Measurements from ENCODE around the gene RIOK3.
"Not testable (repeated sequence)": the region's sequence is repeated elsewhere in the genome, so short reads cannot be mapped to it uniquely, and the experiment has no call there.

The RIOK3 gene

DNA sequence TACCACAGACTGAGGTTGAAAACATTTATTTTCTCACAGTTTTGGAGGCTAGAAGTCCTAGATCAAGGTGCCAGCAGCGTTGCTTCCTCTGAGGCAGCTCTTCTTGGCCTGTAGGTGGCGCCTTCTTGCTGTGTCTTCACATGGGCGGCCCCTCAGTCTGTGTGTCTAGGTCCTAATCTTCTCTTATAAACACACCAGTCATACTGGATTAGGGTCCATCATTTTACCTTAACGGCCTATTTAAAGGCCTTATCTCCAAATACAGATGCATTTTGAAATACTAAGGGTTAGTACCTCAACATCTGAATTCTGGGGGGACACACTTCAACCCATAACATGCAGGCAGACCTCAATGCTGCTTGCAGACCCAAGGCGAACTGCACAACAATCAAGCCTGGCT lies 45.8 kb downstream of the RIOK3 start:
- DNase-seq: peak; percentile 64

- peak; percentile 43 for DNase-seq
Observed at GRCh38 chr18:23499291-23499781, 46.2 kb downstream of the RIOK3 start.

DNA sequence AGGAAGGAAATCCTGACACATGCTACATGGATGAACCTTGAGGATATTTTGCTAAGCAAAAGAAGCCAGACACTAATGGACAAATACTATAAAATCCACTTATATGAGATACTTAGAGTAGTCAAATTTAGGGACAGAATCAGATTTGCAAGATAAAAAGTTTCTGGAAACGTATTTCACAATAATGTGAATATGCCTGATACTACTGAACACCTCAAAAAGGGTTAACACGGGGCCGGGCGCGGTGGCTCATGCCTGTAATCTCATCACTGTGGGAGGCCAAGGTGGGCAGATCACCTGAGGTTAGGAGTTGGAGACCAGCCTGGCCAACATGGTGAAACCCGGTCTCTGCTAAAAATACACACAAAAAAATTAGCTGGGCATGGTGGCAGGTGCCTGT lies 48.5 kb downstream of the RIOK3 start:
- DNase-seq: no peak

DNA sequence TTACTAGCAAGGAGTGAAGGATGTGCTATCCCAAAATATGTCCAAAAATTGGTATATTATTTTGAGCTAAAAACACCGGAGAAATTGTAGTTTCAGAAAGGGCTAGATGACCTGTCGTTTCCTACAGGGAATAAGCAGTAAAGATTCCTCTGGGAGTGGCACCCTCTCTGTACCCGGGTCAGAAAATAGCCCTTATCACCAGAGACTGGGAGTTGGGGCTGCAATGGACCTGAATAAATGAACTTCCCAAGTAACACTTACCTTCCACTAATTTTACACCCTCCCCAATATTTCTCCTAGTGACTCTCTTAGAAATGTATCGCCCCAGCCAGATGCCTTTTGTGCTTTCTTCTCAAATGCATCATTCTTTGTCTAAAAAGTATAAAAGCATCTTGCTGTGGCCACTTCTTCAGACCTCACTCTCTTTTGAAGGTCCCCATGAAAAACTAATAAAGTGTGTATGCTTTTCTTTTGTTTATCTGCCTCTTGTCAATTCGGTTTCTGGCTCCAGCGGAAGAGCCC lies 49.5 kb downstream of the RIOK3 start:
- DNase-seq: no peak

GRCh38 chr18:23503038-23503962 lies 50.2 kb downstream of the RIOK3 start, which contains the start of gene RMC1:
TSS of gene RMC1 (plus strand) at chr18:23503511. CDS start at chr18:23503619, 108 bp downstream.
- DNase-seq: peak; percentile 92

GRCh38 chr18:23503963-23504344 lies 50.9 kb downstream of the RIOK3 start:
- DNase-seq: no peak

DNA sequence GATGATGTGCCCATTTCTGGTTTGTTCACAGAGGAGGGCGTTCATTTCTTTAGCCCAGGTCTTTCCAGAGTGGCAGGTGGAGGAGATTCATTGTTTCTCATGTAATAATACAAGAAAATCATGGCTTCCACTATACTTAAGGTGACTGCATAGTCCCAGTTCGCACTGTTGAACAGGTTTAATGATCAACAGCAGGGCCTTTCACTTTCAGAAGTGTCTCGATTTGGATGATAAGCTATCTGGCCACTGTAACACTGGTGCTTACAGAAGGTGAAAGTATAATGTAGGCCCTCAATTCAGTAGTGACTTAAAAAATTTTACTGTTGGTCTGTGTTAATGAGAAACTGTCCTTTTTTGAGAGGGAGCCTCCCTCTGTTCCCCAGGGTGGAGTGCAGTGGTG lies 51.6 kb downstream of the RIOK3 start:
- no peak for DNase-seq

GRCh38 chr18:23506393-23506792 lies 53.3 kb downstream of the RIOK3 start:
- no peak for DNase-seq

- DNase-seq: not testable (repeated sequence)
Observed at GRCh38 chr18:23510923-23511322, 57.8 kb downstream of the RIOK3 start.

DNA sequence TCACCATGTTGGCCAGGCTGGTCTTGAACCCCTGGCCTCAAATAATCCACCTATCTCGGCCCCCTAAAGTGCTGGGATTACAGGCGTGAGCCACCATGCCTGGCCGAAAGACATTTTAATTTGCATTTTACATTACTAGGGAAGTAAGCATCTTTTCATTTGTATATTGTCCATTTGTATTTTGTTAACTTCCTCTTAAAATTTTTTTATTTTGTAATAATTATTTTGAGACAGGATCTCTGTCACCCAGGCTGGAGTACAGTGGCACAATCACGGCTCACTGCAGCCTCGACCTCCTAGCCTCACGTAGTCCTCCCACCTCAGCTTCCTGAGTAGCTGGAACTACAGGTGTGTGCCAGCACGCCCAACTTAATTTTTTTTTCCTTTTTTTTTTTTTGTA lies 59.1 kb downstream of the RIOK3 start:
- DNase-seq: not testable (repeated sequence)

DNA sequence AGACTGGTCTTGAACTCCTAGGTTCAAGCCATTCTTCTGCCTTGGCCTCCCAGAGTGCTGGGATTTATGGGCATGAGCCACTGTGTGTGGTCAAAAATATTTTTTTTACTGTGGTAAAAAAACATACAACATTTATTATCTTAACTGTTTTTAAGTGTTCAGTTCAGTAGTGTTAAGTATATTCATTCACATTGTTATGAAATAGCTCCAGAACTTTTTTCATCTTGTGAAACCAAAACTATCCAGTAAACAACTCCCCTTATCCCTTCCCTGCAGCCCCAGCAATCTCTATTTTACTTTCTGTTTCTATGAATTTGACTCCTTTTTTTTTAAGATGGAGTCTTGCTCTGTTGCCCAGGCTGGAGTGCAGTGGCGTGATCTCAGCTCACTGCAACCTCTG lies 59.6 kb downstream of the RIOK3 start:
- no peak for DNase-seq

- DNase-seq: peak; percentile 74
Observed at GRCh38 chr18:23515911-23516546, 62.9 kb downstream of the RIOK3 start.

- DNase-seq: no peak
Observed at GRCh38 chr18:23519734-23520133, 66.6 kb downstream of the RIOK3 start.

DNA sequence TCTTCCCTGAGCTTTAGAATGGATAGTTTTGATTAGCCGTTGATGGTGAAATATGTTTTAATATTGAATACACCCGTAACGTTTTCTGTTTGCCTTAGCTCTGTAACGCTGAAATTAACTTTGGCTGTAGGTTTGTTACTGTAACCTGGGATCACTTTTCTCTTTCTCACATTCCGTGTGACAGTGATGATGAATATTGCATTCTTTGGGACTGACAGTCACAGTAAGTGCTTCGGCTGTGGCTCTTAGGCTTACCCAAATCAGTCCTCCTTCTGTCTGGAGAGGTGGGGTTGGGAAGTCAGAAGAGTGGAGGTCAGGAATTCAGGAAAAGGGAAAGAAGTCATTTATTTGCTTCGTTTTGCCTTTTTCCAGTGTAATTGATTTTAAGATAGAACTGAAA lies 68.2 kb downstream of the RIOK3 start:
- DNase-seq: no peak

- no peak for DNase-seq
Observed at GRCh38 chr18:23521907-23522306, 68.8 kb downstream of the RIOK3 start.

GRCh38 chr18:23523429-23524212 lies 70.5 kb downstream of the RIOK3 start:
- peak; percentile 84 for DNase-seq

- DNase-seq: no peak
Observed at GRCh38 chr18:23524213-23524707, 71.2 kb downstream of the RIOK3 start.

DNA sequence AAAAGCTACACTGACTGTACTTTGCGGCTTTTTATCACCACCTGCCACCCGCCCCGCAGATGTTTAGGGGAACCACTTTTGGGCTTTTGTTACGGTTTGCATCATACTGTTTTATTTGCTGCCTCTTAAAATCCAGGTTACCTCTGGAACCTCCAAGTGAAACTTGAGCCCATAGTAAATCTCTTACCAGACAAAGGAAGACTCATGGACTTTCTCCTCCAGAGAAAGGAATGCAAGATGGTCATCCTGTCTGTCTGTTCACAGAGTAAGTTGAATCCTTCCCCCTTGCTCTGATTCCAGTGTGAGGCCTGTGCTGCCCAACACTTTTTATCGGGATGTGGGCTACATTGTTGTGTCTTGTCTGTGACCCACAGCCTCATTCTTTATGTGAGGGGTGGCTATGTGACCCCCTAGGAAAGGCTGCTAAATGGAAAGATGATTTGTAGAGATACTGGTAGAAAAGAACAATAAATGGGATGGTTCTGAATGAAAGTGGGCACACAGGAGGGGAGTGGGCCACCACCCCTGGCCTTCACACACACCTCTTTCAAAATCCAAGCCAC lies 73.5 kb downstream of the RIOK3 start:
- DNase-seq: no peak

GRCh38 chr18:23528580-23529472 lies 75.7 kb downstream of the RIOK3 start:
- no peak for DNase-seq

GRCh38 chr18:23529604-23530003 lies 76.5 kb downstream of the RIOK3 start:
- peak; percentile 57 for DNase-seq

DNA sequence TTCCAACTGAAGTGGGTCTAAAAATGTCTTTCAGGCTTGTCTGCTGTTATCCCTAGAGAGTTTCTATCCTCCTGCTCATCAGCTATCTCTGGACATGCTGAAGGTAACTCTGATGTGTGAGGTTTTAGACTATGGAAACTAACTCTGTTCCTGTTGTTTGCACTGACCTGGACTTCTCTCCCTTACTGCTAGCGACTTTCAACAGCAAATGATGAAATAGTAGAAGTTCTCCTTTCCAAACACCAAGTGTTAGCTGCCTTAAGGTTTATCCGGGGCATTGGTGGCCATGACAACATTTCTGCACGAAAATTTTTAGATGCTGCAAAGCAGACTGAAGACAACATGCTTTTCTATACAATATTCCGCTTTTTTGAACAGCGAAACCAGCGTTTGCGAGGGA lies 77.1 kb downstream of the RIOK3 start:
- no peak for DNase-seq
